Natural killer cell (primary cell): ENCODE results near the gene CTF1. TPM values are rescaled to one million over a fixed set of nuclear protein-coding genes. Genes with fewer than 3 reads are reported as not detected.

Source experiments
- ATAC-seq, 3 donors: fragments of 150-1000 bp in 2 of 3; fragments of 200-7000 bp in 1 of 3; cut with Tn5 transposase; 1 replicate in 1 of 3; 2 replicates in 2 of 3; pipeline ENCODE4 v1.10.0; 2021; ENCODE audit warnings: mild to moderate bottlenecking in 2 of 3, moderate library complexity in 2 of 3
- DNase-seq, 2 donors: peaks; one replicate each; pipeline versions ENCODE4 v3.0.0 to v3.0.0-alpha.2; 2013 to 2021; ENCODE audit warnings: mixed read lengths in 1 of 2
- H3K27ac ChIP-seq: one replicate; pipeline ENCODE4 v1.5.1; 2013; ENCODE audit warnings: mild to moderate bottlenecking, low read length
- H3K27me3 ChIP-seq: one replicate; pipeline ENCODE4 v1.6.1; 2013; ENCODE audit warnings: low read length; ENCODE audit not compliant: control insufficient read depth, insufficient read depth
- H3K36me3 ChIP-seq: one replicate; pipeline ENCODE4 v1.6.1; 2013; ENCODE audit warnings: low read length; ENCODE audit not compliant: control insufficient read depth, insufficient read depth
- H3K4me1 ChIP-seq: one replicate; pipeline ENCODE4 v1.6.1; 2013; ENCODE audit warnings: low read length; ENCODE audit not compliant: control insufficient read depth, insufficient read depth
- H3K4me3 ChIP-seq: one replicate; pipeline ENCODE4 v1.5.1; 2013; ENCODE audit warnings: low read length
- H3K9me3 ChIP-seq: one replicate; pipeline ENCODE4 v1.6.1; 2013; ENCODE audit warnings: low read length; ENCODE audit not compliant: control insufficient read depth, insufficient read depth
- H3K27ac Mint-ChIP-seq, 2 donors: one replicate each; pipeline ENCODE4 v1.8.0; 2022; ENCODE audit warnings: mild to moderate bottlenecking in 2 of 2, mixed read lengths in 2 of 2, moderate library complexity in 1 of 2
- H3K27me3 Mint-ChIP-seq, 2 donors: one replicate each; pipeline ENCODE4 v1.8.0; 2022; ENCODE audit warnings: low read depth in 2 of 2, mixed read lengths in 2 of 2
- H3K36me3 Mint-ChIP-seq: one replicate; pipeline ENCODE4 v1.8.0; 2022; ENCODE audit warnings: mixed read lengths
- H3K4me1 Mint-ChIP-seq, 2 donors: one replicate each; pipeline ENCODE4 v1.8.0; 2022; ENCODE audit warnings: mixed read lengths in 2 of 2
- H3K4me3 Mint-ChIP-seq: one replicate; pipeline ENCODE4 v1.8.0; 2022; ENCODE audit warnings: mild to moderate bottlenecking, moderate library complexity, mixed read lengths
- H3K9me3 Mint-ChIP-seq, 2 donors: one replicate each; pipeline ENCODE4 v1.8.0; 2022; ENCODE audit warnings: mixed read lengths in 2 of 2
- CTCF ChIP-seq: fragments of 200-600 bp; IDR thresholded peaks from one replicate; pipeline ENCODE4 v1.8.0; 2022; ENCODE audit warnings: antibody characterized with exemption
- WGBS: methylation state at CpG from one replicate; pipeline ENCODE4 v1.1.7; 2013; ENCODE audit warnings: missing lambda C conversion rate; ENCODE audit not compliant: insufficient coverage; 5-methylcytosine and 5-hydroxymethylcytosine counted together
- intact Hi-C: fragments of 100-400 bp; cut with micrococcal nuclease; formaldehyde crosslinking; loops from one replicate; pipeline ENCODE4 v1.14.2; 2022
- total RNA-seq, 4 donors: library from RNA; stranded (reverse); fragments of 120-200 nt in 1 of 4; gene quantifications; one replicate each; pipeline versions ENCODE4 v1.2.3 to v1.2.4, GENCODE V29; 2013 to 2022

The CTF1 gene
- total RNA-seq, 3 donors from 2014 or later (not counting 1 experiment from before 2014, with no cell fraction given), result 0.45 to 0.60 (median 0.47) TPM

GRCh38 chr16:30925995-30926811, 29.8 kb downstream of the CTF1 start:
- no peaks in the 10 kb centered on the region for H3K36me3 Mint-ChIP-seq

GRCh38 chr16:30926937-30927788, 30.7 kb downstream of the CTF1 start:
- Mint-ChIP-seq H3K36me3 (no peaks in the 10 kb centered on the region), H3K4me1 (peaks cover 8 to 30% of the 10 kb centered on the region in 2 donors), H3K27ac (no peak overlapping the region), H3K9me3 (no peaks in the 10 kb centered on the region), H3K27me3 (no peaks in the 10 kb centered on the region), H3K4me3 (no peak overlapping the region)
- Histone ChIP-seq H3K4me1 (peaks cover 11% of the 10 kb centered on the region), H3K9me3 (no peaks in the 10 kb centered on the region), H3K4me3 (no peak overlapping the region), H3K36me3 (peaks cover 3% of the 10 kb centered on the region), H3K27ac (no peak overlapping the region), H3K27me3 (no peaks in the 10 kb centered on the region)
- no peak for DNase-seq
- intact Hi-C loops, result no loop called here
- 99% methylated on average over 19 of the region's 22 CpGs for WGBS
- no peak for ATAC-seq
- TF ChIP-seq CTCF, result no peak

More at GRCh38 chr16:30925995-30926811, 29.8 kb downstream of the CTF1 start:
- H3K4me1 Mint-ChIP-seq, result peaks cover 15 to 38% of the 10 kb centered on the region in 2 donors
- ATAC-seq (no peak), DNase-seq (no peak)
- no peak overlapping the region for H3K4me3 ChIP-seq
- no peak for TF ChIP-seq CTCF
- no peaks in the 10 kb centered on the region for H3K9me3 ChIP-seq
- H3K36me3 ChIP-seq, result peaks cover 3% of the 10 kb centered on the region
- whole genome bisulfite sequencing, result 81% methylated on average over 10 of the region's 10 CpGs
- H3K4me3 Mint-ChIP-seq, result peak overlapping the region; percentile 74
- intact Hi-C loops, result no loop called here
- no peaks in the 10 kb centered on the region for H3K27me3 ChIP-seq
- H3K4me1 ChIP-seq, result peaks cover 21% of the 10 kb centered on the region
- H3K9me3 Mint-ChIP-seq, result no peaks in the 10 kb centered on the region
- H3K27me3 Mint-ChIP-seq, result no peaks in the 10 kb centered on the region
- no peak overlapping the region for H3K27ac ChIP-seq
- peak overlapping the region in 1 of 2 donors; percentile 53 for H3K27ac Mint-ChIP-seq

DNA sequence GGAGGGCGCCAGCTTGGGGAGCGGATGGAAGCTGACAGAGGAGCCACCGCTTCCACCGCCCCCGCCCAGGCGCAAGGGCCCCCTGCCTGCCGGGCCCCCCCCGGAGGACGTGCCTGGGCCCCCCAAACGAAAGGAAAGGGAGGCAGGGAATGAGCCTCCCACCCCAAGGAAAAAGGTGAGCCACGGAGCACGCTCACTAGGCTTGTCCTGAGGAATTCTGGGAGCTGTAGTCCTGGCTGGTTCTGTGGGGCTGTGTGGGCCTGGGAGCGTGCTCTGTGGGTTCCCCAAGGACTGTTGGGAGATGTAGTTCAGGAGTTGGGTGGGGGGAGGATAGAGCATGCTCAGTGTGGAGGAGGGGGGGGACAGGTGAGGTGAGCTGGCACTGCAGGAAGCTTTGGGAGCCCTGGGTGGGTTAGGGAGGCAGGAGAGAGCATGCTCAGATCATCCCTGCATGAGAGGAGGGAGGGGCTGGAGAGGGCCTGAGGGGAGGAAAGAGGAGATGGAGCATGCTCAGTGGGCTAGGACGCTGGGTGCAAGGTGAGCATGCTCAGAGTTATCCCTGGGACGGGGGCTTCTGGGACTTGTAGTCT, 31.5 kb downstream of the CTF1 start:
- TF ChIP-seq CTCF, result no peak
- WGBS, result 85% methylated on average over 14 of the region's 15 CpGs
- Histone ChIP-seq H3K27me3 (no peaks in the 10 kb centered on the region), H3K4me3 (no peak overlapping the region), H3K9me3 (no peaks in the 10 kb centered on the region), H3K27ac (no peak overlapping the region), H3K36me3 (peaks cover 5% of the 10 kb centered on the region), H3K4me1 (peaks cover 11% of the 10 kb centered on the region)
- intact Hi-C loops, result no loop called here
- Mint-ChIP-seq H3K9me3 (no peaks in the 10 kb centered on the region), H3K27ac (no peak overlapping the region), H3K4me1 (peaks cover 8 to 24% of the 10 kb centered on the region in 2 donors), H3K36me3 (no peaks in the 10 kb centered on the region), H3K4me3 (no peak overlapping the region), H3K27me3 (no peaks in the 10 kb centered on the region)
- DNase-seq (peak in 1 of 2 donors; percentile 61), ATAC-seq (no peak)
